ENCODE data around the gene MRPS22.

- TF ChIP-seq EP300 (IDR thresholded peaks at IDR 0.05) = no peak
- no peak for TF ChIP-seq CTCF (IDR thresholded peaks at IDR 0.05)
- TF ChIP-seq POLR2A (IDR thresholded peaks at IDR 0.05) = no peak
Measured at GRCh38 chr3:139396707-139397106, 52.9 kb downstream of the MRPS22 start.
